ENCODE measurements around the gene MRPL4.

DNA sequence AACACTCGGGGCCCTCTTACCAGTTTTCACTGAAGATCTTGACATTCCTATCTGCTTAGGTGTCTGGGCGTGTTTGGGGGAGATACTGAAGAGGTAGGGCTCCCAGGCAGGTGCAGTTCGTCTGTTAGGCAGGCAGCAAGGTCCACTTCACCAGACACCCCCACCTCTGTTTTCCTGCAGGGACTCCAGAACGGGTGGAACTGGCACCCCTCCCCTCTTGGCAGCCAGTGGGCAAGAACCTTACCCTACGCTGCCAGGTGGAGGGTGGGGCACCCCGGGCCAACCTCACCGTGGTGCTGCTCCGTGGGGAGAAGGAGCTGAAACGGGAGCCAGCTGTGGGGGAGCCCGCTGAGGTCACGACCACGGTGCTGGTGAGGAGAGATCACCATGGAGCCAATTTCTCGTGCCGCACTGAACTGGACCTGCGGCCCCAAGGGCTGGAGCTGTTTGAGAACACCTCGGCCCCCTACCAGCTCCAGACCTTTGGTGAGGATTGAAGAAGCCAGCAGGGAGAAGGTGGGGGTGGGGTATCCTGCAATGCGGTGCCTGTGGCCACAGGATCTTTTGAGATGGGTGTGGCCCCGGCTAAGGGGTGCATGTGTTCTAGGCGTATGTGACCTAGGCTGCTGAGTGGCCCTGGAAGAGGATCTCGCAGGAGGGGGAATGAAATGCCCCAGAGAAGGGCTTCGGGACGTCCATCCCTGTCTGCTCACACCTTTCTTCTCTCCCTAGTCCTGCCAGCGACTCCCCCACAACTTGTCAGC is 31.5 kb downstream of the MRPL4 start:
- TF ChIP-seq, protein P1, sequence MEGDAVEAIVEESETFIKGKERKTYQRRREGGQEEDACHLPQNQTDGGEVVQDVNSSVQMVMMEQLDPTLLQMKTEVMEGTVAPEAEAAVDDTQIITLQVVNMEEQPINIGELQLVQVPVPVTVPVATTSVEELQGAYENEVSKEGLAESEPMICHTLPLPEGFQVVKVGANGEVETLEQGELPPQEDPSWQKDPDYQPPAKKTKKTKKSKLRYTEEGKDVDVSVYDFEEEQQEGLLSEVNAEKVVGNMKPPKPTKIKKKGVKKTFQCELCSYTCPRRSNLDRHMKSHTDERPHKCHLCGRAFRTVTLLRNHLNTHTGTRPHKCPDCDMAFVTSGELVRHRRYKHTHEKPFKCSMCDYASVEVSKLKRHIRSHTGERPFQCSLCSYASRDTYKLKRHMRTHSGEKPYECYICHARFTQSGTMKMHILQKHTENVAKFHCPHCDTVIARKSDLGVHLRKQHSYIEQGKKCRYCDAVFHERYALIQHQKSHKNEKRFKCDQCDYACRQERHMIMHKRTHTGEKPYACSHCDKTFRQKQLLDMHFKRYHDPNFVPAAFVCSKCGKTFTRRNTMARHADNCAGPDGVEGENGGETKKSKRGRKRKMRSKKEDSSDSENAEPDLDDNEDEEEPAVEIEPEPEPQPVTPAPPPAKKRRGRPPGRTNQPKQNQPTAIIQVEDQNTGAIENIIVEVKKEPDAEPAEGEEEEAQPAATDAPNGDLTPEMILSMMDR (IDR thresholded peaks at IDR 0.05 in 2 of 3, conservative IDR thresholded peaks at IDR 0.05 in 1 of 3; ENCODE audit: borderline replicate concordance in 1 of 3, insufficient read depth in 1 of 3, low read depth in 2 of 3, low read length in 2 of 3) = no peak
- TF ChIP-seq ELF1 (IDR thresholded peaks at IDR 0.05; ENCODE audit: borderline replicate concordance, low read depth) = no peak
- TF ChIP-seq, protein P2, sequence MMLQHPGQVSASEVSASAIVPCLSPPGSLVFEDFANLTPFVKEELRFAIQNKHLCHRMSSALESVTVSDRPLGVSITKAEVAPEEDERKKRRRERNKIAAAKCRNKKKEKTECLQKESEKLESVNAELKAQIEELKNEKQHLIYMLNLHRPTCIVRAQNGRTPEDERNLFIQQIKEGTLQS (IDR thresholded peaks at IDR 0.05) = no peak
- TF ChIP-seq POLR2A (IDR thresholded peaks at IDR 0.05; ENCODE audit: borderline replicate concordance, extremely low read depth, insufficient read depth, insufficient read length) = no peak
- no peak for TF ChIP-seq YY1 (IDR thresholded peaks at IDR 0.05; ENCODE audit: extremely low read depth, insufficient replicate concordance, low read depth, low read length)
- TF ChIP-seq EZH2phosphoT487 (IDR thresholded peaks at IDR 0.05; ENCODE audit: borderline replicate concordance) = no peak
- TF ChIP-seq ZNF274 (IDR thresholded peaks at IDR 0.05; ENCODE audit: low read depth, low read length) = no peak
- TF ChIP-seq, protein P3, sequence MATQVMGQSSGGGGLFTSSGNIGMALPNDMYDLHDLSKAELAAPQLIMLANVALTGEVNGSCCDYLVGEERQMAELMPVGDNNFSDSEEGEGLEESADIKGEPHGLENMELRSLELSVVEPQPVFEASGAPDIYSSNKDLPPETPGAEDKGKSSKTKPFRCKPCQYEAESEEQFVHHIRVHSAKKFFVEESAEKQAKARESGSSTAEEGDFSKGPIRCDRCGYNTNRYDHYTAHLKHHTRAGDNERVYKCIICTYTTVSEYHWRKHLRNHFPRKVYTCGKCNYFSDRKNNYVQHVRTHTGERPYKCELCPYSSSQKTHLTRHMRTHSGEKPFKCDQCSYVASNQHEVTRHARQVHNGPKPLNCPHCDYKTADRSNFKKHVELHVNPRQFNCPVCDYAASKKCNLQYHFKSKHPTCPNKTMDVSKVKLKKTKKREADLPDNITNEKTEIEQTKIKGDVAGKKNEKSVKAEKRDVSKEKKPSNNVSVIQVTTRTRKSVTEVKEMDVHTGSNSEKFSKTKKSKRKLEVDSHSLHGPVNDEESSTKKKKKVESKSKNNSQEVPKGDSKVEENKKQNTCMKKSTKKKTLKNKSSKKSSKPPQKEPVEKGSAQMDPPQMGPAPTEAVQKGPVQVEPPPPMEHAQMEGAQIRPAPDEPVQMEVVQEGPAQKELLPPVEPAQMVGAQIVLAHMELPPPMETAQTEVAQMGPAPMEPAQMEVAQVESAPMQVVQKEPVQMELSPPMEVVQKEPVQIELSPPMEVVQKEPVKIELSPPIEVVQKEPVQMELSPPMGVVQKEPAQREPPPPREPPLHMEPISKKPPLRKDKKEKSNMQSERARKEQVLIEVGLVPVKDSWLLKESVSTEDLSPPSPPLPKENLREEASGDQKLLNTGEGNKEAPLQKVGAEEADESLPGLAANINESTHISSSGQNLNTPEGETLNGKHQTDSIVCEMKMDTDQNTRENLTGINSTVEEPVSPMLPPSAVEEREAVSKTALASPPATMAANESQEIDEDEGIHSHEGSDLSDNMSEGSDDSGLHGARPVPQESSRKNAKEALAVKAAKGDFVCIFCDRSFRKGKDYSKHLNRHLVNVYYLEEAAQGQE (IDR thresholded peaks at IDR 0.05; ENCODE audit: low read depth) = no peak
- no peak for TF ChIP-seq POLR2AphosphoS5 (IDR thresholded peaks at IDR 0.05; ENCODE audit: low read depth, low read length)
